ENCODE data around the gene MRPL50.

Gene MRPL50

DNA sequence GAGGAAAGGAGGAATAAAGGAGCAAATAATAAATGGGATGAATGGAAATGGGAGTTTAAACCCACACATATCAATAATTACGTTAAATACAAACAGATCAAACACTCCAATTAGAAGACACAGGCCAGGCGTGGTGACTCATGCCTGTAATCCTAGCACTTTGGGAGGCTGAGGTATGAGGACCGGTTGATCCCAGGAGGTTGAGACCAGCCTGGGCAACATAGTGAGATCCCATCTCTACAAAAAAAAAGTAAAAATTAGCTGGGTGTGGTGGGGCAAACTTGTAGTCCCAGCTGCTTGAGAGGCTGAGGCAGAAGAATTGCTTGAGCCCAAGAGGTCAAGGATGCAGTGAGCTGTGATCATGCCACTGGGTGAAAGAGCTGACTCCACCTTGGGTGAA is 17.3 kb downstream of the MRPL50 start:
- TF ChIP-seq, protein P1, sequence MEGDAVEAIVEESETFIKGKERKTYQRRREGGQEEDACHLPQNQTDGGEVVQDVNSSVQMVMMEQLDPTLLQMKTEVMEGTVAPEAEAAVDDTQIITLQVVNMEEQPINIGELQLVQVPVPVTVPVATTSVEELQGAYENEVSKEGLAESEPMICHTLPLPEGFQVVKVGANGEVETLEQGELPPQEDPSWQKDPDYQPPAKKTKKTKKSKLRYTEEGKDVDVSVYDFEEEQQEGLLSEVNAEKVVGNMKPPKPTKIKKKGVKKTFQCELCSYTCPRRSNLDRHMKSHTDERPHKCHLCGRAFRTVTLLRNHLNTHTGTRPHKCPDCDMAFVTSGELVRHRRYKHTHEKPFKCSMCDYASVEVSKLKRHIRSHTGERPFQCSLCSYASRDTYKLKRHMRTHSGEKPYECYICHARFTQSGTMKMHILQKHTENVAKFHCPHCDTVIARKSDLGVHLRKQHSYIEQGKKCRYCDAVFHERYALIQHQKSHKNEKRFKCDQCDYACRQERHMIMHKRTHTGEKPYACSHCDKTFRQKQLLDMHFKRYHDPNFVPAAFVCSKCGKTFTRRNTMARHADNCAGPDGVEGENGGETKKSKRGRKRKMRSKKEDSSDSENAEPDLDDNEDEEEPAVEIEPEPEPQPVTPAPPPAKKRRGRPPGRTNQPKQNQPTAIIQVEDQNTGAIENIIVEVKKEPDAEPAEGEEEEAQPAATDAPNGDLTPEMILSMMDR (conservative IDR thresholded peaks at IDR 0.05; ENCODE audit: low read depth, low read length) = no peak
- no peak overlapping the region for H3K4me3 ChIP-seq (ENCODE audit: low read depth, low read length)
- DNase-seq (ENCODE audit: low read depth) = no peak

DNA sequence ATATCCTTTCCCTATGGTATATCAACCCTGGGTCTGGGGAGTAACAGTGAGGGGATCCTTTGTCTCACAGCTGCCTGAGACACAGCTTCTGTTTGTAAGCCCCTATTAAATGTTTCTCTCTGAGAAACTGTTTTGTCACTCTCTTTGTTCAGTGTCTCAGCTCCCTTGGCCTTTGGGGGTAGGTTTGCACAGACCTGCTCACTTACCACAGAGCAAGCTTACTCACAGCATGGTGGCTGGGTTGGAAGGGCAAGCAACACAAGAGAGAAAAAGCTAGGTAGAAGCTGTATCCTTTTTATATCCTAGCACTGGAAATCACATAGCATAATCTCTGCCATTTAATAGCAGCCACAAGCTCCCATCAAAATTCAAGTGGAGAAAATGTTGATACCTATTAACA is 18.1 kb downstream of the MRPL50 start:
- DNase-seq (ENCODE audit: low read depth) = no peak
- H3K4me3 ChIP-seq (ENCODE audit: low read depth, low read length) = no peak overlapping the region
- TF ChIP-seq, protein P1 (conservative IDR thresholded peaks at IDR 0.05; ENCODE audit: low read depth, low read length) = no peak

DNA sequence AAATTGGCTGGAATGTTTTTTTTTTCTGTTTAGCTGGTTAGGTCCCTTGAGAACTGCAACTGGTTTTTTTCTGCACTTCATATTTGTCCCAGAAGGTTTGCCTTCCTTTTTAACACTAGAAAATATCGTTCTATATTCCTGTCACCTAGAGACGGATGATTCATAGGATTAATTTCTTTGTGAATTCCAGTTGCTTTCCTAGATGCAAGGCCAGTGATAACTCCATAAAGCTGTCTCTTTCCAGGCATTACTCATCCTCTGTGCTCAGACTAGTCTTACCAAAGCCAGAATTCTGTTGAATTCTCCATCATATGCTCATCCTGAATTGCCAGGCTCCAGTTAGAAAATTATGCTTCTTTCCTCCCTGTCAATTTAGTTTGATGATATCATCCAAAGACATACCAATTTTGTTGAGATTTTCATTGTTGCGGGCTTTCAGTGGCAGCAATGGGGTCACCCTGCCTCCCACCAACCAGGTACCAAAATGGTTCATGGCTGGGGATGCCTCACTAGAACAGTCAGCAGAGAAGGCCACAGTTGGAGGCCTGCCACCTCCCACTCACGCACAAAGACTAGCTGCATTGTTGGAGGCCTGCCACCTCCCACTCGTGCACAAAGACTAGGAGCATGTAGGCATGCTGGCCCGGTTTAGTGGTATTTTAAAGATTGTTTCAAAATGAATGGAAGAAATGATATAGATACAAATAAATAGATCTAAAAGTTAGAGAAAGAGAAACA is 22.1 kb downstream of the MRPL50 start:
- TF ChIP-seq, protein P1 (conservative IDR thresholded peaks at IDR 0.05; ENCODE audit: low read depth, low read length) = no peak
- peak; percentile 45 for DNase-seq (ENCODE audit: low read depth)

DNA sequence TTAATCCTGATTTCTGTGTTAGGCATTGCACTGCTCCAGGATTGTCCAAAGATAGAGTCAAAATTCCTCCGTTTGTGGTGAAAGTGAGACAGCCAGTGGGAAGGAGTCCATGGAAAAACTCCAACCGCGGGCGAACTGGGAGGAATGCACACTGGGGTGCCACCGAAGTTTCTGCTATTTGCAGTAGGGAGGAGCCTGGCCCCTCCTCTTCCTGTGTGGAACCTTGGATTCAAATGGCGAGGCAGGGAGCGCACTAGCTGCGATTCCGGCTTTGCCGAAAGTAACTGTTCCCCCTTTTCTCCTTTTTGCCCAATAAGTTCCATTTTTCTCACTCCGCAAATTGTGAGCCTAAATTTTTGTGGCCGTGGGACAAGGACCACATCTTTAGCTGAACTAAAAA is 22.9 kb downstream of the MRPL50 start:
- DNase-seq (ENCODE audit: low read depth) = no peak
- H3K4me3 ChIP-seq (ENCODE audit: low read depth, low read length) = no peak overlapping the region
- TF ChIP-seq, protein P1 (conservative IDR thresholded peaks at IDR 0.05; ENCODE audit: low read depth, low read length) = no peak

More for the DNA sequence above, 22.1 kb downstream of the MRPL50 start:
- no peak overlapping the region for H3K4me3 ChIP-seq (ENCODE audit: low read depth, low read length)

DNA sequence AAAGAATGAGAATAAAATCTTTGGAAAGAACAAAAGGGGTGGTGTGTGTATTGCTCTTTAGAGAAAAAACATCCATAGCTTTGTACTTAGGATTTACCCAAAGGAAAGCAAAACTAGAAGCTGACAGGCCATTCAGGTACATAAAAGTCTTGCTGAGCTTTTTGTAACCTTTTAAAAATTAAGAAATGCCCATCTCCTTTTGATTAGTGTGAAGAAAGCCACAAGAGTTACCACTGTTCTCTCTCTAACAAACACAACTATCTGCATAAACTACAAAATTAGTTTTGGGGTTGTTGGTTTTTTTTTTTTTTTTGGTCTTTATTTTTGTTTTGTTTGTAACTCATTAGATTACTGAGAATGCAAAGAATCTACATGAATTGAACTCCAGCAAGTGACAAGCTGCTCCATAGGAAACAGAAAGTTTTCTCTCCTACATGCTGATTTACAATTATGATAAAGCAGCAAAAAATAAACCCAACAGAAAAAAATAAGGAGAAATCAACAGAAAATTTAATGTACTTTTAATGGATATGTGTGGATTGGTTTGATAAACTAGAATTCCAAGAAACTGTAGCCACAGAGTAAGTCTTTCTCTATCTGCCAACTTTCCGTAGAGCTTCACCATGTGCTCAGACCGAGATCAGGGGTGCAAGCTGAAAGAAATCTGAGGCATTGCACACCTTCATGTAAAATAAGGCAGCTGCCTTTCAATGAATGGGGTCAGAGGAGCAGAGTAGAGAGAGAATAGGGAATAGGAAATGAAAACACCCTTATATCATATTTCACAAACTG is 25.9 kb downstream of the MRPL50 start:
- no peak overlapping the region for H3K4me3 ChIP-seq (ENCODE audit: low read depth, low read length)
- TF ChIP-seq, protein P1 (conservative IDR thresholded peaks at IDR 0.05; ENCODE audit: low read depth, low read length) = no peak
- no peak for DNase-seq (ENCODE audit: low read depth)

DNA sequence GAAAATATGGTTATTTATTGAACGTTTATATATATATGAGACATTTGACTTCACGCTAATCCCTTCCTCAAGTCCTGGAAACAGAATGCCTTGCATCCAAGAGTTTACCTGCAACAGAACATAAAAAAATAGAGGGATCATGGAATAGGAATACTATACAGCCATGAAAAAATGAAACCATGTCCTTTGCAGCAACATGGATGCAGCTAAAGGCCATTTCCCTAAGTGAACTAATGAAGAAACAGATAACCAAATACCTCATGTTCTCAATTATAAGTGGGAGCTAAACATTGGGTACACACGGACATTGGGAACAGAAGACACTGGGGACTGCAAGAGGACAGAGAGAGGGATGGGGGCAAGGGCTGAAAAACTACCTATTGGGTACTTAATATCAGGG is 26.6 kb downstream of the MRPL50 start:
- no peak overlapping the region for H3K4me3 ChIP-seq (ENCODE audit: low read depth, low read length)
- TF ChIP-seq, protein P1 (conservative IDR thresholded peaks at IDR 0.05; ENCODE audit: low read depth, low read length) = no peak
- no peak for DNase-seq (ENCODE audit: low read depth)

All from choroid plexus epithelial cell (primary cell).